SU-DHL-6 (cell line): ENCODE measurements around the gene BICD1.

Source experiments
- CTCF ChIP-seq: fragments of 200-600 bp; sonication (generic); IDR thresholded peaks from one replicate; pipeline ENCODE4 v1.5.1; 2017; ENCODE audit warnings: antibody characterized with exemption, mild to moderate bottlenecking, low read length, moderate library complexity; ENCODE audit not compliant: insufficient read depth, poor library complexity, severe bottlenecking
- EZH2phosphoT487 ChIP-seq: fragments of 200-600 bp; sonication (generic), shearing (Covaris generic); conservative IDR thresholded peaks from 2 replicates; pipeline ENCODE4 v1.6.1; 2018; ENCODE audit warnings: mild to moderate bottlenecking, antibody characterized with exemption, low read length, moderate library complexity, mixed read lengths

GRCh38 chr12:32226768-32227167, 120.1 kb downstream of the BICD1 start:
- TF ChIP-seq CTCF (no peak), EZH2phosphoT487 (no peak)
